Loucy (cell line): ENCODE data around the gene PKD1L1.

Source experiments
- CTCF ChIP-seq: fragments of 200-600 bp; sonication (generic); conservative IDR thresholded peaks from 2 replicates; pipeline ENCODE4 v1.5.1; 2014; ENCODE audit warnings: mild to moderate bottlenecking, antibody characterized with exemption, low read length
- EZH2phosphoT487 ChIP-seq: fragments of 200-600 bp; IDR thresholded peaks from 2 replicates; pipeline ENCODE4 v1.6.1; 2018; ENCODE audit warnings: antibody characterized with exemption, mild to moderate bottlenecking, moderate library complexity, borderline replicate concordance

- TF ChIP-seq EZH2phosphoT487 (no peak), CTCF (no peak)
Observed at GRCh38 chr7:47738563-47739166, 209.6 kb downstream of the PKD1L1 start.
